Gastroesophageal sphincter (tissue), 3 donors: ENCODE results near the gene GSTA1.

ENCODE experiments used
- CTCF ChIP-seq, 4 experiments: fragments of 200-600 bp in 2 of 4; fragments of 450-650 bp in 2 of 4; sonication (generic) in 1 of 4; IDR thresholded peaks; one replicate each; pipeline ENCODE4 v1.5.1; 2017 to 2019; ENCODE audit warnings: antibody characterized with exemption in 4 of 4, mild to moderate bottlenecking in 2 of 4, moderate library complexity in 2 of 4
- EP300 ChIP-seq: sonication (generic); formaldehyde crosslinking; IDR thresholded peaks from one replicate; pipeline ENCODE4 v1.6.1; 2017; ENCODE audit warnings: antibody characterized with exemption, mild to moderate bottlenecking
- POLR2A ChIP-seq, 2 donors: fragments of 450-650 bp; IDR thresholded peaks; one replicate each; pipeline ENCODE4 v1.6.1; 2017; ENCODE audit warnings: antibody characterized with exemption in 2 of 2, mild to moderate bottlenecking in 2 of 2, moderate library complexity in 1 of 2
- POLR2AphosphoS5 ChIP-seq: sonication (generic); formaldehyde crosslinking; IDR thresholded peaks from one replicate; pipeline ENCODE4 v1.6.1; 2017; ENCODE audit warnings: antibody characterized with exemption

- no peak for TF ChIP-seq CTCF (IDR thresholded peaks at IDR 0.05)
- TF ChIP-seq POLR2A (IDR thresholded peaks at IDR 0.05) = no peak
- TF ChIP-seq EP300 = no peak
- no peak for TF ChIP-seq POLR2AphosphoS5
Observed at GRCh38 chr6:52820198-52820597, 16.6 kb upstream of the GSTA1 start.
